PC-9 (cell line): ENCODE measurements around the gene SLC18A3.

Experiments used
- CTCF ChIP-seq: fragments of 200-600 bp; sonication (generic); conservative IDR thresholded peaks from 2 replicates; pipeline ENCODE4 v1.6.1; 2017; ENCODE audit warnings: mixed run types, antibody characterized with exemption, mild to moderate bottlenecking, moderate library complexity
- EZH2 ChIP-seq: fragments of 200-600 bp; sonication (generic); IDR thresholded peaks from 2 replicates; pipeline ENCODE4 v1.8.0; 2017; ENCODE audit warnings: antibody characterized with exemption, low read depth

DNA sequence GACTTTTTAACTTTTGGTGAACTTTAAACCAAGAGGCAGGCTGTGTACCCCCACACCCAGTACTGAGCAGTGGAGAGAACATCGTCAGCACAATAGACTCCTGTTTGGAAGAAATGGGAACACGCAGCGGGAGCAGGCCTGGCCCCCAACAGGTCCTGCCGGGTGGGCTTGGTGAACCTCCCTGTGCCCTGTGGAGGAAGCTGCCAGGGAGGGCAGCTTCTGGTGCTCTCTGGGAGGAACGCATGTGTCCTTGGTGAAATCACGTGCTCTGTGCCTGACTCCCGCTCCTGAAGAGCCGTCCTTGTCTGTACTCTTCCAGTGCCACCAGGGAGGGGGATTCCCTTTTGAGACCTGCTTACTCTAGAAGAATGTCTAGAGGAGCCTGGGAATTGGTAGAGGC is 35.3 kb downstream of the SLC18A3 start:
- no peak for TF ChIP-seq EZH2
- no peak for TF ChIP-seq CTCF
